SK-N-SH (cell line): ENCODE measurements around the gene SYNGR4. TPM values are rescaled to one million over a fixed set of nuclear protein-coding genes. Genes with fewer than 3 reads are reported as not detected.

ENCODE experiments used
- CTCF ChIA-PET: fragments of 300-600, 350-600 bp; formaldehyde crosslinking; extraction: SDS; loops from one replicate; lab custom pipeline; 2021; lab: Yijun Ruan, JAX
- POLR2A ChIA-PET: fragments of 350-600 bp; sonication (Branson Sonifier 250); formaldehyde crosslinking; extraction: SDS; loops from one replicate; lab custom pipeline; 2020; ENCODE audit warnings: antibody characterized with exemption, inconsistent platforms; lab: Yijun Ruan, JAX
- DNase-seq: peaks from one replicate; pipeline ENCODE4 v3.0.0; 2012
- H2AFZ ChIP-seq: fragments of 200-600 bp; sonication (generic); 2 replicates; pipeline ENCODE4 v1.8.1; 2016; ENCODE audit warnings: antibody characterized with exemption, mild to moderate bottlenecking, low read depth
- H3F3A ChIP-seq: fragments of 200-600 bp; sonication (generic); replicated peaks from 2 replicates; pipeline ENCODE3; 2016; ENCODE audit warnings: antibody characterized with exemption, mild to moderate bottlenecking; ENCODE audit not compliant: insufficient read depth
- H3K27ac ChIP-seq, 2 experiments: fragments of 200-500 bp in 1 of 2; fragments of 200-600 bp in 1 of 2; sonication (Bioruptor generic) in 1 of 2; sonication (generic), shearing (Covaris generic) in 1 of 2; 2 replicates each; pipeline versions ENCODE4 v1.5.1 to v1.6.1; 2014 to 2016; ENCODE audit warnings: low read depth in 2 of 2, inconsistent platforms in 1 of 2, low read length in 1 of 2, mild to moderate bottlenecking in 1 of 2, mixed read lengths in 1 of 2
- H3K27me3 ChIP-seq: fragments of 200-600 bp; sonication (generic), shearing (Covaris generic); 2 replicates; pipeline ENCODE4 v1.6.1; 2016; ENCODE audit warnings: mixed run types; ENCODE audit not compliant: insufficient read depth
- H3K36me3 ChIP-seq, 2 experiments: fragments of 200-500 bp in 1 of 2; fragments of 200-600 bp in 1 of 2; sonication (Bioruptor generic) in 1 of 2; sonication (generic) in 1 of 2; replicated peaks in 1 of 2; 2 replicates each; pipeline versions ENCODE3 to v1.5.1; 2014 to 2016; ENCODE audit warnings: low read length in 1 of 2, mild to moderate bottlenecking in 1 of 2; ENCODE audit not compliant: insufficient read depth in 2 of 2, control insufficient read depth in 1 of 2
- H3K4me1 ChIP-seq, 2 experiments: fragments of 200-500 bp in 1 of 2; fragments of 200-600 bp in 1 of 2; sonication (Bioruptor generic) in 1 of 2; sonication (generic), shearing (Covaris generic) in 1 of 2; 2 replicates each; pipeline versions ENCODE4 v1.5.1 to v1.6.1; 2014 to 2016; ENCODE audit warnings: low read depth in 1 of 2, low read length in 1 of 2, mixed run types in 1 of 2; ENCODE audit not compliant: insufficient read depth in 2 of 2, control insufficient read depth in 1 of 2
- H3K4me2 ChIP-seq: fragments of 200-600 bp; sonication (generic), shearing (Covaris generic); 2 replicates; pipeline ENCODE4 v1.6.1; 2017; ENCODE audit warnings: mixed run types
- H3K4me3 ChIP-seq, 2 experiments: fragments of 200-500 bp in 1 of 2; fragments of 200-600 bp in 1 of 2; sonication (Bioruptor generic) in 1 of 2; sonication (generic), shearing (Covaris generic) in 1 of 2; 2 replicates each; pipeline versions ENCODE4 v1.5.1 to v1.8.1; 2014 to 2016; ENCODE audit warnings: low read depth in 2 of 2, inconsistent platforms in 1 of 2, low read length in 1 of 2, mild to moderate bottlenecking in 1 of 2, mixed read lengths in 1 of 2, moderate library complexity in 1 of 2
- H3K79me2 ChIP-seq: fragments of 200-600 bp; sonication (generic); 2 replicates; pipeline ENCODE4 v1.8.1; 2017; ENCODE audit warnings: mild to moderate bottlenecking; ENCODE audit not compliant: insufficient read depth
- H3K9ac ChIP-seq: fragments of 200-600 bp; sonication (generic); 2 replicates; pipeline ENCODE4 v1.6.1; 2017; ENCODE audit warnings: mixed run types
- H3K9me2 ChIP-seq: fragments of 200-600 bp; sonication (generic); 2 replicates; pipeline ENCODE4 v1.6.1; 2017; ENCODE audit warnings: mixed run types
- H3K9me3 ChIP-seq: fragments of 200-600 bp; sonication (generic); 2 replicates; pipeline ENCODE4 v1.6.1; 2017; ENCODE audit warnings: mixed run types, mild to moderate bottlenecking, moderate library complexity
- H4K20me1 ChIP-seq: fragments of 200-600 bp; sonication (generic); 2 replicates; pipeline ENCODE4 v1.6.1; 2017; ENCODE audit warnings: mild to moderate bottlenecking, mixed run types; ENCODE audit not compliant: insufficient read depth
- EZH2phosphoT487 ChIP-seq: fragments of 200-600 bp; sonication (generic); IDR thresholded peaks from 2 replicates; pipeline ENCODE4 v1.6.1; 2017; ENCODE audit warnings: low read depth, mixed run types, mild to moderate bottlenecking, antibody characterized with exemption, moderate library complexity, borderline replicate concordance
- FOXJ3 ChIP-seq: sonication (generic); formaldehyde crosslinking; IDR thresholded peaks from 2 replicates; pipeline ENCODE4 v1.5.1; 2020; ENCODE audit warnings: mild to moderate bottlenecking, missing genetic modification reagents
- FOXM1 ChIP-seq: IDR thresholded peaks from 2 replicates; pipeline ENCODE4 v1.4.0; 2012; ENCODE audit warnings: low read depth, mild to moderate bottlenecking
- GATA2 ChIP-seq: sonication (generic); formaldehyde crosslinking; IDR thresholded peaks from 2 replicates; pipeline ENCODE4 v1.5.0; 2020; ENCODE audit warnings: mild to moderate bottlenecking, missing genetic modification reagents
- MEF2A ChIP-seq: IDR thresholded peaks from 2 replicates; pipeline ENCODE4 v1.4.0; 2012; ENCODE audit warnings: low read depth, borderline replicate concordance
- NFIC ChIP-seq: IDR thresholded peaks from 2 replicates; pipeline ENCODE4 v1.4.0; 2012; ENCODE audit warnings: borderline replicate concordance
- PBX3 ChIP-seq: IDR thresholded peaks from 2 replicates; pipeline ENCODE4; 2012
- POLR2AphosphoS5 ChIP-seq: IDR thresholded peaks from 2 replicates; pipeline ENCODE4 v1.6.1; 2012; ENCODE audit warnings: low read depth, low read length
- RAD21 ChIP-seq: IDR thresholded peaks from 2 replicates; pipeline ENCODE4 v1.6.1; 2012; ENCODE audit warnings: mild to moderate bottlenecking, low read length
- RCOR1 ChIP-seq: fragments of 150-350 bp; IDR thresholded peaks from 2 replicates; pipeline ENCODE4 v1.6.1; 2017; ENCODE audit warnings: antibody characterized with exemption, low read length
- RXRA ChIP-seq: IDR thresholded peaks from 2 replicates; pipeline ENCODE4 v1.4.0; 2012; ENCODE audit warnings: low read depth, mild to moderate bottlenecking, borderline replicate concordance
- SMC3 ChIP-seq: IDR thresholded peaks from 2 replicates; pipeline ENCODE4 v1.6.1; 2012; ENCODE audit warnings: low read depth, low read length, improper control_type of control experiment
- ZBTB33 ChIP-seq: IDR thresholded peaks from 2 replicates; pipeline ENCODE4 v1.4.0; 2012; ENCODE audit warnings: low read depth, borderline replicate concordance
- WGBS: methylation state at CpG from one replicate; pipeline ENCODE4 v1.1.6; 2017; ENCODE audit warnings: low lambda C conversion rate; 5-methylcytosine and 5-hydroxymethylcytosine counted together
- polyA plus RNA-seq, 3 experiments: library from polyadenylated mRNA; depleted of rRNA; stranded (reverse); fragments of >200 nt; gene quantifications; 2 replicates each; pipeline ENCODE4 v1.2.3, GENCODE V29; 2012
- TF ChIP-seq, protein P1 (sequence below): fragments of 150-350 bp; IDR thresholded peaks from 2 replicates; pipeline ENCODE4 v1.6.1; 2016; ENCODE audit warnings: mild to moderate bottlenecking, low read depth, low read length

Gene SYNGR4
- polyA plus RNA-seq, 1 of the 3 experiments (the other 2 are of a cell fraction) = 0.08 TPM

GRCh38 chr19:48415806-48416221 lies 51.6 kb downstream of the SYNGR4 start:
- no peak overlapping the region for H3K4me2 ChIP-seq
- H2AFZ ChIP-seq = no peak overlapping the region
- H3K27me3 ChIP-seq = no peaks in the 10 kb centered on the region
- no peak overlapping the region for H3K9ac ChIP-seq
- no peaks in the 10 kb centered on the region for H3K36me3 ChIP-seq
- H3K4me1 ChIP-seq = no peaks in the 10 kb centered on the region; a peak in 1 of 4 replicates
- H3F3A ChIP-seq = no peaks in the 10 kb centered on the region
- no peaks in the 10 kb centered on the region for H3K9me2 ChIP-seq
- H3K79me2 ChIP-seq = no peaks in the 10 kb centered on the region
- no peak for DNase-seq
- H3K27ac ChIP-seq = no peak overlapping the region
- TF ChIP-seq GATA2 (CRISPR knock-in tag) = no peak
- TF ChIP-seq SMC3 = no peak
- no peak for TF ChIP-seq PBX3
- no peak overlapping the region for H3K4me3 ChIP-seq
- ChIA-PET POLR2A (no interaction called here), CTCF (interaction anchor here (0.9 kb wide), 1 partner anchor 9 kb away, joined by 3 read pairs; no protein-coding TSS in a partner anchor)
- H4K20me1 ChIP-seq = no peaks in the 10 kb centered on the region
- 93% methylated on average over 30 of the region's 30 CpGs for WGBS
- H3K9me3 ChIP-seq = no peaks in the 10 kb centered on the region

- Histone ChIP-seq H4K20me1 (no peaks in the 10 kb centered on the region), H3K79me2 (no peaks in the 10 kb centered on the region), H3K27ac (no peak overlapping the region), H3K36me3 (no peaks in the 10 kb centered on the region), H3F3A (no peaks in the 10 kb centered on the region), H2AFZ (no peak overlapping the region), H3K9me3 (no peaks in the 10 kb centered on the region), H3K4me3 (no peak overlapping the region), H3K27me3 (no peaks in the 10 kb centered on the region), H3K9ac (no peak overlapping the region), H3K9me2 (no peaks in the 10 kb centered on the region), H3K4me1 (no peaks in the 10 kb centered on the region; a peak in 1 of 4 replicates), H3K4me2 (no peak overlapping the region)
- 92% methylated on average over 7 of the region's 7 CpGs for WGBS
- ChIA-PET CTCF (interaction anchor here (0.9 kb wide), 1 partner anchor 36 kb away, joined by 3 read pairs; no protein-coding TSS in a partner anchor), POLR2A (no interaction called here)
- TF ChIP-seq MEF2A = no peak
- TF ChIP-seq FOXM1 = no peak
- no peak for TF ChIP-seq NFIC
- TF ChIP-seq RXRA = no peak
- no peak for TF ChIP-seq POLR2AphosphoS5
- TF ChIP-seq, protein P1, sequence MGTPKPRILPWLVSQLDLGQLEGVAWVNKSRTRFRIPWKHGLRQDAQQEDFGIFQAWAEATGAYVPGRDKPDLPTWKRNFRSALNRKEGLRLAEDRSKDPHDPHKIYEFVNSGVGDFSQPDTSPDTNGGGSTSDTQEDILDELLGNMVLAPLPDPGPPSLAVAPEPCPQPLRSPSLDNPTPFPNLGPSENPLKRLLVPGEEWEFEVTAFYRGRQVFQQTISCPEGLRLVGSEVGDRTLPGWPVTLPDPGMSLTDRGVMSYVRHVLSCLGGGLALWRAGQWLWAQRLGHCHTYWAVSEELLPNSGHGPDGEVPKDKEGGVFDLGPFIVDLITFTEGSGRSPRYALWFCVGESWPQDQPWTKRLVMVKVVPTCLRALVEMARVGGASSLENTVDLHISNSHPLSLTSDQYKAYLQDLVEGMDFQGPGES = no peak
- TF ChIP-seq RCOR1 = no peak
- TF ChIP-seq FOXJ3 = no peak
- TF ChIP-seq EZH2phosphoT487 = no peak
- no peak for TF ChIP-seq RAD21
- no peak for TF ChIP-seq GATA2 (CRISPR knock-in tag)
- TF ChIP-seq ZBTB33 = no peak
- DNase-seq = no peak
Observed at GRCh38 chr19:48417421-48417820, 53.3 kb downstream of the SYNGR4 start.
